HEK293 (cell line): Measurements from ENCODE around the gene PACS1.
A peak's percentile ranks its signal among the peaks of the same experiment; 100 is the strongest.

Experiments used
- CTCF ChIA-PET: fragments of 350-600 bp; formaldehyde crosslinking; extraction: SDS; loops from one replicate; lab custom pipeline; 2021; ENCODE audit warnings: antibody characterized with exemption; lab: Yijun Ruan, JAX
- POLR2A ChIA-PET: fragments of 300-600 bp; formaldehyde crosslinking; extraction: SDS; loops from one replicate; lab custom pipeline; 2020; ENCODE audit warnings: antibody characterized with exemption, inconsistent platforms; lab: Yijun Ruan, JAX
- H3K27ac ChIP-seq: fragments of 200-500 bp; sonication (Bioruptor generic); 2 replicates; pipeline ENCODE4 v1.5.1; 2014; ENCODE audit warnings: low read depth, low read length, control low read depth, inconsistent platforms; ENCODE audit errors: extremely low read depth
- H3K36me3 ChIP-seq, 2 experiments: fragments of 200-500 bp in 1 of 2; sonication (Bioruptor generic) in 1 of 2; 1 replicate in 1 of 2; 2 replicates in 1 of 2; pipeline ENCODE4 v1.5.1; 2014 to 2017; ENCODE audit warnings: inconsistent platforms in 2 of 2, low read length in 2 of 2; ENCODE audit not compliant: control insufficient read depth in 2 of 2, insufficient read depth in 1 of 2
- H3K4me1 ChIP-seq: fragments of 200-500 bp; sonication (Bioruptor generic); 2 replicates; pipeline ENCODE4 v1.5.1; 2014; ENCODE audit warnings: mild to moderate bottlenecking, low read length, inconsistent platforms; ENCODE audit not compliant: control insufficient read depth, insufficient read depth
- H3K4me3 ChIP-seq: 2 replicates; pipeline ENCODE4 v1.5.1; 2011; ENCODE audit warnings: low read depth, mild to moderate bottlenecking, control low read depth, low read length, moderate library complexity
- H3K9me3 ChIP-seq: fragments of 200-500 bp; sonication (Bioruptor generic); 2 replicates; pipeline ENCODE4 v1.5.1; 2014; ENCODE audit warnings: low read depth, low read length, inconsistent platforms; ENCODE audit not compliant: control insufficient read depth, insufficient read depth
- FEZF1 ChIP-seq: fragments of 450-650 bp; formaldehyde crosslinking; IDR thresholded peaks from 2 replicates; pipeline ENCODE4 v1.5.1; 2016; ENCODE audit warnings: missing biosample characterization, missing genetic modification characterization
- GLI4 ChIP-seq: fragments of 450-650 bp; formaldehyde crosslinking; IDR thresholded peaks from 2 replicates; pipeline ENCODE4 v1.5.1; 2016; ENCODE audit warnings: missing biosample characterization, missing genetic modification characterization
- GLIS1 ChIP-seq: fragments of 450-650 bp; formaldehyde crosslinking; IDR thresholded peaks from 2 replicates; pipeline ENCODE4 v1.5.1; 2016; ENCODE audit warnings: missing biosample characterization, missing genetic modification characterization
- IKZF3 ChIP-seq: fragments of 450-650 bp; IDR thresholded peaks from 2 replicates; pipeline ENCODE4 v1.5.0; 2018; ENCODE audit warnings: missing biosample characterization, mild to moderate bottlenecking, missing genetic modification characterization, moderate library complexity
- OSR2 ChIP-seq: fragments of 450-650 bp; formaldehyde crosslinking; IDR thresholded peaks from 2 replicates; pipeline ENCODE4 v1.5.1; 2016; ENCODE audit warnings: missing biosample characterization, missing genetic modification characterization
- PRDM4 ChIP-seq: fragments of 450-650 bp; formaldehyde crosslinking; IDR thresholded peaks from 2 replicates; pipeline ENCODE4 v1.5.1; 2017; ENCODE audit warnings: missing biosample characterization, missing genetic modification characterization
- SP7 ChIP-seq: fragments of 450-650 bp; formaldehyde crosslinking; IDR thresholded peaks from 2 replicates; pipeline ENCODE4 v1.5.1; 2016; ENCODE audit warnings: missing biosample characterization, missing genetic modification characterization
- TCF7L2 ChIP-seq: IDR thresholded peaks from 2 replicates; pipeline ENCODE4 v1.6.1; 2011; ENCODE audit warnings: low read depth, mild to moderate bottlenecking, inconsistent platforms, low read length, moderate library complexity, borderline replicate concordance
- TRIM28 ChIP-seq: IDR thresholded peaks from 2 replicates; pipeline ENCODE4 v1.6.1; 2011; ENCODE audit warnings: low read length, control low read depth, borderline replicate concordance
- ZBTB17 ChIP-seq: fragments of 450-650 bp; formaldehyde crosslinking; IDR thresholded peaks from 2 replicates; pipeline ENCODE4 v1.5.1; 2016; ENCODE audit warnings: missing biosample characterization, missing genetic modification characterization
- ZBTB20 ChIP-seq: fragments of 450-650 bp; formaldehyde crosslinking; IDR thresholded peaks from 2 replicates; pipeline ENCODE4 v1.5.1; 2016; ENCODE audit warnings: missing biosample characterization, missing genetic modification characterization
- ZNF148 ChIP-seq: fragments of 450-650 bp; formaldehyde crosslinking; IDR thresholded peaks from 2 replicates; pipeline ENCODE4 v1.5.0; 2017; ENCODE audit warnings: missing biosample characterization, missing genetic modification characterization, borderline replicate concordance
- ZNF155 ChIP-seq: fragments of 450-650 bp; formaldehyde crosslinking; IDR thresholded peaks from 2 replicates; pipeline ENCODE4 v1.5.1; 2016; ENCODE audit warnings: missing biosample characterization, missing genetic modification characterization
- ZNF157 ChIP-seq: fragments of 450-650 bp; formaldehyde crosslinking; IDR thresholded peaks from 2 replicates; pipeline ENCODE4 v1.5.1; 2016; ENCODE audit warnings: missing biosample characterization, missing genetic modification characterization
- ZNF221 ChIP-seq: fragments of 450-650 bp; formaldehyde crosslinking; IDR thresholded peaks from 2 replicates; pipeline ENCODE4 v1.5.1; 2017; ENCODE audit warnings: missing biosample characterization, missing genetic modification characterization, borderline replicate concordance
- ZNF350 ChIP-seq: fragments of 450-650 bp; formaldehyde crosslinking; IDR thresholded peaks from 2 replicates; pipeline ENCODE4 v1.5.0; 2017; ENCODE audit warnings: missing biosample characterization, mild to moderate bottlenecking, missing genetic modification characterization
- ZNF610 ChIP-seq: fragments of 450-650 bp; formaldehyde crosslinking; IDR thresholded peaks from 2 replicates; pipeline ENCODE4 v1.5.1; 2016; ENCODE audit warnings: missing biosample characterization, missing genetic modification characterization, borderline replicate concordance
- ZNF624 ChIP-seq: fragments of 450-650 bp; formaldehyde crosslinking; IDR thresholded peaks from 2 replicates; pipeline ENCODE4 v1.5.1; 2017; ENCODE audit warnings: missing biosample characterization, missing genetic modification characterization
- ZNF654 ChIP-seq: fragments of 450-650 bp; formaldehyde crosslinking; IDR thresholded peaks from 2 replicates; pipeline ENCODE4 v1.5.1; 2016; ENCODE audit warnings: low read depth, missing biosample characterization, missing genetic modification characterization
- ZNF660 ChIP-seq: fragments of 450-650 bp; IDR thresholded peaks from 2 replicates; pipeline ENCODE4 v1.5.1; 2018; ENCODE audit warnings: missing biosample characterization, mild to moderate bottlenecking, missing genetic modification characterization
- ZNF707 ChIP-seq: fragments of 450-650 bp; formaldehyde crosslinking; IDR thresholded peaks from 2 replicates; pipeline ENCODE4 v1.5.1; 2016; ENCODE audit warnings: missing biosample characterization, missing genetic modification characterization
- ZNF747 ChIP-seq: fragments of 450-650 bp; formaldehyde crosslinking; IDR thresholded peaks from 2 replicates; pipeline ENCODE4 v1.5.1; 2016; ENCODE audit warnings: missing biosample characterization, missing genetic modification characterization
- ZNF843 ChIP-seq: fragments of 450-650 bp; formaldehyde crosslinking; IDR thresholded peaks from 2 replicates; pipeline ENCODE4 v1.5.1; 2016; ENCODE audit warnings: missing biosample characterization, missing genetic modification characterization
- TF ChIP-seq, protein P1 (sequence below): fragments of 450-650 bp; formaldehyde crosslinking; IDR thresholded peaks from 2 replicates; pipeline ENCODE4 v1.5.1; 2017; ENCODE audit warnings: missing biosample characterization, missing genetic modification characterization
- TF ChIP-seq, protein P2 (sequence below): sonication (generic); formaldehyde crosslinking; IDR thresholded peaks from 2 replicates; pipeline ENCODE4 v1.8.1; 2022; ENCODE audit warnings: mild to moderate bottlenecking, moderate library complexity, missing genetic modification reagents

Gene PACS1

DNA sequence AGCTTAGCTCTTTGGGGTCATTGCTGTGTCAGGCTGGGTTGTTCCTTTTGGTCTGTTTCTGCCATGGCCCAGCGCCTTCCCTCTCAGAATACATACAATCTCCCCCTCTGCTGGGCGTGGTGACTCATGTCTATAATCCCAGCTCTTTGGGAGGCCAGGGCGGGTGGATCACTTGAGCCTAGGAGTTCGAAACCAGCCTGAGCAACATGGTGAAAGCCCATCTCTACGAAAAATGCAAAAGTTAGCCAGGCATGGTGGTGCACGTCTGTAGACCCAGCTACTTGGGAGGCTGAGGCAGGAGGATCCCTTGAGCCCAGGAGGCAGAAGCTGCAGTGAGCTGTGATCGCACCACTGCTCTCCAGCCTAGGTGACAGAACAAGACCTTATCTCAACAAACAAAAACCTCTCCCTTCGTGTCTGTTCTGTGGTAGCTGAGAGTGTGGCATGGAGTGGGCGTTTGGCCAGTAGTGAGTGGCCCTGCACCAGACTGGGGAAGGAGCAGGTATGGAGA, 151.7 kb downstream of the PACS1 start:
- H3K36me3 ChIP-seq: peaks cover 0 to 56% of the 10 kb centered on the region in 2 experiments; a peak in 1 of 3 replicates
- TF ChIP-seq ZNF654 (tag by site-specific recombination): peak; percentile 12; the same call in 1 of the 2 replicates
- 0 out of 2 replicates have a peak, but pooled peaks have one; percentile 32 for TF ChIP-seq GLIS1 (tag by site-specific recombination)
- no peak for TF ChIP-seq PRDM4 (tag by site-specific recombination)
- no peak for TF ChIP-seq ZNF350 (tag by site-specific recombination)
- TF ChIP-seq, protein P1, sequence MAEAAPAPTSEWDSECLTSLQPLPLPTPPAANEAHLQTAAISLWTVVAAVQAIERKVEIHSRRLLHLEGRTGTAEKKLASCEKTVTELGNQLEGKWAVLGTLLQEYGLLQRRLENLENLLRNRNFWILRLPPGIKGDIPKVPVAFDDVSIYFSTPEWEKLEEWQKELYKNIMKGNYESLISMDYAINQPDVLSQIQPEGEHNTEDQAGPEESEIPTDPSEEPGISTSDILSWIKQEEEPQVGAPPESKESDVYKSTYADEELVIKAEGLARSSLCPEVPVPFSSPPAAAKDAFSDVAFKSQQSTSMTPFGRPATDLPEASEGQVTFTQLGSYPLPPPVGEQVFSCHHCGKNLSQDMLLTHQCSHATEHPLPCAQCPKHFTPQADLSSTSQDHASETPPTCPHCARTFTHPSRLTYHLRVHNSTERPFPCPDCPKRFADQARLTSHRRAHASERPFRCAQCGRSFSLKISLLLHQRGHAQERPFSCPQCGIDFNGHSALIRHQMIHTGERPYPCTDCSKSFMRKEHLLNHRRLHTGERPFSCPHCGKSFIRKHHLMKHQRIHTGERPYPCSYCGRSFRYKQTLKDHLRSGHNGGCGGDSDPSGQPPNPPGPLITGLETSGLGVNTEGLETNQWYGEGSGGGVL (tag by site-specific recombination): no peak
- TF ChIP-seq ZBTB20 (tag by site-specific recombination): no peak
- no peak for TF ChIP-seq ZNF148 (tag by site-specific recombination)
- no peak for TF ChIP-seq GLI4 (tag by site-specific recombination)
- no peak for TF ChIP-seq ZNF843
- no peak for TF ChIP-seq ZNF155 (tag by site-specific recombination)
- no peak for TF ChIP-seq ZNF707
- TF ChIP-seq, all 188 proteins: peak for 2
- CTCF ChIA-PET: interaction anchor here (0.6 to 2.2 kb wide), 35 partner anchors 8 to 264 kb away, joined by 3 to 15 read pairs (median 4); partner anchors contain the start of genes RAB1B and YIF1A
- no peak overlapping the region for H3K27ac ChIP-seq
- H3K9me3 ChIP-seq: no peaks in the 10 kb centered on the region
- no peaks in the 10 kb centered on the region for H3K4me1 ChIP-seq
- H3K4me3 ChIP-seq: no peak overlapping the region
- POLR2A ChIA-PET: interaction anchor here (0.6 to 1.8 kb wide), 3 partner anchors 42 to 232 kb away, joined by 3 to 6 read pairs (median 5); partner anchors contain the start of gene YIF1A

GRCh38 chr11:66222358-66223149, 152.5 kb downstream of the PACS1 start:
- no peak overlapping the region for H3K4me3 ChIP-seq
- H3K27ac ChIP-seq: no peak overlapping the region
- H3K9me3 ChIP-seq: no peaks in the 10 kb centered on the region
- CTCF ChIA-PET: interaction anchor here (0.6 to 2.2 kb wide), 44 partner anchors 9 to 1967 kb away, joined by 3 to 15 read pairs (median 4); partner anchors contain the start of genes RAB1B and YIF1A
- H3K36me3 ChIP-seq: peaks cover 0 to 51% of the 10 kb centered on the region in 2 experiments; a peak in 1 of 3 replicates
- no peaks in the 10 kb centered on the region for H3K4me1 ChIP-seq
- POLR2A ChIA-PET: interaction anchor here (0.6 to 1.8 kb wide), 5 partner anchors 41 to 233 kb away, joined by 3 to 6 read pairs (median 5); partner anchors contain the start of gene YIF1A
- TF ChIP-seq ZNF157 (tag by site-specific recombination) (no peak), TRIM28 (no peak), ZBTB17 (0 out of 2 replicates have a peak, but pooled peaks have one; percentile 20), FEZF1 (tag by site-specific recombination) (no peak), TCF7L2 (no peak), ZNF610 (tag by site-specific recombination) (no peak), ZNF221 (tag by site-specific recombination) (no peak), ZNF624 (tag by site-specific recombination) (no peak), OSR2 (tag by site-specific recombination) (no peak), IKZF3 (tag by site-specific recombination) (0 out of 2 replicates have a peak, but pooled peaks have one; percentile 43), GLIS1 (tag by site-specific recombination) (0 out of 2 replicates have a peak, but pooled peaks have one; percentile 13), ZNF660 (tag by site-specific recombination) (0 out of 2 replicates have a peak, but pooled peaks have one; percentile 52), ZNF747 (tag by site-specific recombination) (no peak), SP7 (tag by site-specific recombination) (peak; percentile 34; the same call in 1 of the 2 replicates)
- TF ChIP-seq, protein P2, sequence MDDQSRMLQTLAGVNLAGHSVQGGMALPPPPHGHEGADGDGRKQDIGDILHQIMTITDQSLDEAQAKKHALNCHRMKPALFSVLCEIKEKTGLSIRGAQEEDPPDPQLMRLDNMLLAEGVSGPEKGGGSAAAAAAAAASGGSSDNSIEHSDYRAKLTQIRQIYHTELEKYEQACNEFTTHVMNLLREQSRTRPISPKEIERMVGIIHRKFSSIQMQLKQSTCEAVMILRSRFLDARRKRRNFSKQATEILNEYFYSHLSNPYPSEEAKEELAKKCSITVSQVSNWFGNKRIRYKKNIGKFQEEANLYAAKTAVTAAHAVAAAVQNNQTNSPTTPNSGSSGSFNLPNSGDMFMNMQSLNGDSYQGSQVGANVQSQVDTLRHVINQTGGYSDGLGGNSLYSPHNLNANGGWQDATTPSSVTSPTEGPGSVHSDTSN (CRISPR knock-in tag): 0 out of 2 replicates have a peak, but pooled peaks have one; percentile 35
